22Rv1 (cell line): ENCODE results near the gene ISOC2.
"Not testable (repeated sequence)": the region's sequence is repeated elsewhere in the genome, so short reads cannot be mapped to it uniquely, and the experiment has no call there.

Experiments
- H3K27ac ChIP-seq: fragments of 450-650 bp; 2 replicates; pipeline ENCODE4 v1.5.1; 2017
- ZFX ChIP-seq: fragments of 450-650 bp; IDR thresholded peaks from 2 replicates; pipeline ENCODE4 v1.6.1; 2017; ENCODE audit warnings: antibody characterized with exemption, borderline replicate concordance
- TF ChIP-seq, protein P1 (sequence below): fragments of 450-650 bp; IDR thresholded peaks from 2 replicates; pipeline ENCODE4 v1.5.1; 2017; ENCODE audit warnings: mild to moderate bottlenecking

Gene ISOC2

DNA sequence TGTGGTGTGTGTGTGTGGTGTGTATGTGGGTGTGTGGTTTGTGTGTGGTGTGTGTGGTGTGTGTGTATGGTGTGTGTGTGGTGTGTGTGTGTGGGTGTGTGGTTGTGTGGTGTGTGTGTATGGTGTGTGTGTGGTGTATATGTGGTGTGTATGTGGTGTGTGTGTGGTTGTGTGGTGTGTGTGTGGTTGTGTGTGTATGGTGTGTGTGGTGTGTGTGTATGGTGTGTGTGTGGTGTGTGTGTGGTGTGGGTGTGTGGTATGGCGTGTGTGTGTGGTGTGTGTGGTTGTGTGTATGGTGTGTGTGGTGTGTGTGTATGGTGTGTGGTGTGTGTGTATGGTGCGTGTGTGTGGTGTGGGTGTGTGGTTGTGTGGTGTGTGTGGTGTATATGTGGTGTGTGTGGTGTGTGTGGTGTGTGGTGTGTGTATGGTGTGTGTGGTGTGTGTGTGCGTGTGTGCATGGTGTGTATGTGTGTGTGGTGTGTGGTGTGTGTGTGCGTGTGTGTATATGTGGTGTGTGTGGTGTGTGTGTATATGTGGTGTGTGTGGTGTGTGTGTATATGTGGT, 27.0 kb downstream of the ISOC2 start:
- TF ChIP-seq, protein P1, sequence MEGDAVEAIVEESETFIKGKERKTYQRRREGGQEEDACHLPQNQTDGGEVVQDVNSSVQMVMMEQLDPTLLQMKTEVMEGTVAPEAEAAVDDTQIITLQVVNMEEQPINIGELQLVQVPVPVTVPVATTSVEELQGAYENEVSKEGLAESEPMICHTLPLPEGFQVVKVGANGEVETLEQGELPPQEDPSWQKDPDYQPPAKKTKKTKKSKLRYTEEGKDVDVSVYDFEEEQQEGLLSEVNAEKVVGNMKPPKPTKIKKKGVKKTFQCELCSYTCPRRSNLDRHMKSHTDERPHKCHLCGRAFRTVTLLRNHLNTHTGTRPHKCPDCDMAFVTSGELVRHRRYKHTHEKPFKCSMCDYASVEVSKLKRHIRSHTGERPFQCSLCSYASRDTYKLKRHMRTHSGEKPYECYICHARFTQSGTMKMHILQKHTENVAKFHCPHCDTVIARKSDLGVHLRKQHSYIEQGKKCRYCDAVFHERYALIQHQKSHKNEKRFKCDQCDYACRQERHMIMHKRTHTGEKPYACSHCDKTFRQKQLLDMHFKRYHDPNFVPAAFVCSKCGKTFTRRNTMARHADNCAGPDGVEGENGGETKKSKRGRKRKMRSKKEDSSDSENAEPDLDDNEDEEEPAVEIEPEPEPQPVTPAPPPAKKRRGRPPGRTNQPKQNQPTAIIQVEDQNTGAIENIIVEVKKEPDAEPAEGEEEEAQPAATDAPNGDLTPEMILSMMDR = no peak
- no peak for TF ChIP-seq ZFX
- H3K27ac ChIP-seq = no peak overlapping the region

DNA sequence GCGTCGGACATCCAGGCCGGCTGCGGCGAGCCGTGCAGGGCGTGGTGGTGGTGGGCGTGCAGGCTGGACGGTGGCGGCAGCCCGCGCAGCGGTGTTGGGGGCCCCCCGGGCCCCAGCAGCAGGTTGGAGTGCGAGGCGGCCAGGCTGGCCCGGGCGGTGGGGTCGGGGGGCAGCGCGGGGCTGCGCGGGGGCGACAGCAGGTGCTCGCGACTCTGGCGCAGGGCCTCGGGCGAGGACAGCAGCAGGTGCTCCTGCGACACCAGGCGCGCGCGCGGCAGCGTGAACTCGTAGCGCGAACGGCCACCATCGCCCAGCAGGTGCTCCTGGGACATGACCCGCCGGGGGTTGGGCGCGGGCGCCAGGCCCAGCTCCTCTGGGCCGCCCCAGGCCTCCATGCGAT, 28.1 kb downstream of the ISOC2 start:
- H3K27ac ChIP-seq = no peak overlapping the region
- TF ChIP-seq, protein P1 = no peak
- TF ChIP-seq ZFX = no peak

DNA sequence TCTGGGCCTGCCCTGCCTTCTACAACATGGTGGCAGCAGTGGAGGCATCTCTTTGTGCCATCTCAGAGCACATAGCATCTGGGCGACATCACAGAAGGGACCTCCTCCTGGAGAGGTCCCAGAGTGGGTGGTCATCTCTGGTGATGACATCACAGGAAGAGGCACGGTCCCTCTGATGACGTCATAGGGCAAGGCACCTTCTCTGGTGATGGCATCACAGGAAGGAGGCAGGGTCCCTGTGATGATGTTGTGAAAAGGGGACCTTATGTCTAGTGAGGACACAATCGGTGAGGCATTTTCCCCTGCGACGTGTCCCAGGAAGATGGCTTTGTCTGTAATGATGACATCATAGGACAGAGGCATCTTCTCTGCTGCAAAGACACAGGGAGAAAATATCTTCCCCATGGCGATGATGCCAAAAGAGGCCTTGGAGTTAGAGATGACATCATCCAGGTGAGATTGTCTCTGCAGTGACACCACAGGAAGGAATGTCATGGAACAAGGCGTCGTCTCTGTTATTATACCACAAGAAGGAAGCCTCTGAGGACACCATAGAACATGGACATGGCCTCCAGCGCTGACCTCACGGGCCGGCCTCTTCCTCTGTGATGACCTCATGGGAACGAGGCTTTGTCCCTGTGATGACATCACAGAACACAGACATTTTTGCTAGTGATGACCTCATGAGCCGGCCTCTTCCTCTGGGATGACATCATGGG, 29.0 kb downstream of the ISOC2 start:
- H3K27ac ChIP-seq = no peak overlapping the region
- TF ChIP-seq ZFX = no peak

DNA sequence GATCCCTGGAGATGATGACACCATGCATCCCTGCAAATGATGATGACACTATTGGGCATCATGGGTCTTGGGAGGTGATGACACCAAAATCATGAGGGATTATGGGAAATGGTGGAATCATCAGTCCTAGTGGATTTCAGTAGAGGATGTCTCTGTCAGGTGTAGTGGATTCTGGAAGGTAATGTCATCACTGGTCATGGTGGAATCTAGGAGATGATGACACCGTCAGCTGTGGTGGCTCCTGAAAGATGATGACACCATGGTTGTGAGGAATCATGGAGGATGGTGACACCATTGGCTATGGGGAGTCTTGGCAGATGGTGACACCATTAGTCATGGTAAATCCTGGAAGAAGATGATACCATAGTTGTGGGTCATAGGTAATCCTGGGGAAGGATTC, 30.3 kb downstream of the ISOC2 start:
- no peak overlapping the region for H3K27ac ChIP-seq
- TF ChIP-seq ZFX = no peak
- TF ChIP-seq, protein P1 = no peak

DNA sequence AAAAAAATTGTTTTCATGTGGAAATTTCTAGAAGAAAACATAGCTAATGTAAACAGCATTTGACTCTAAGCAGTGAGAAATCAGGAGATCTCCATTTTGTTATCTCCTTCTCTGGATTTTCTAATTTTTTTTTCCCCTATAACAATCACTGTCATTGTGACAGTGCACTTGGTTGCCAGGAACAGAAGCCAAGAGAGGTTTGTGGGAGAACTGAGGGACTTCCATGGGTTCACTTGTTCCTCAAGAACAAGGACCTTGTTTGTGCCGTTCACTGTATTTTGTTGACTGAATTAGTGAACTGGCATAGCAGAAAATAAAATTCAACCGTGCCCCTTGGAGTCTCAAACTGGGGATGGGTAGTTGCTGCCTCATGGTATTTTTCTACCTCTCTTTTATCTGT, 35.4 kb downstream of the ISOC2 start:
- no peak overlapping the region for H3K27ac ChIP-seq
- TF ChIP-seq, protein P1 = no peak
- no peak for TF ChIP-seq ZFX

DNA sequence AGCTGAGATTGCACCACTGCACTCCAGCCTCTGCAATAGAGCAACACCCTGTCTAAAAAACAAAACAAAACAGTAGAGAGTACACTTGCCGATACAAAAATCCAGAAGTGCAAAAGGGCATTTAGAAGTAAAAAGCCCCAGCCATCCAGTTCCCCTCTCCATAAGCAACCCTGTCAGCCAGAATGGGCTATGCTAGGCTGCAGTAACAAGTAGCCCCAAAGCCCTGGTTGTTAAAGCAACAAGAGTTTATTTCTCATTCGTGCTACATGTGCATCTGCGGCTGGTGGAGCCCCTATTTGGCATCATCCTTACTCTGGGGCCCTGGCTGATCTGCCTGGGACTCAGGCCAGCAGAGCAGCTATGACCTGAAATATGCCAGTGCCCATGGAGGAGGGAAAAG, 36.9 kb downstream of the ISOC2 start:
- H3K27ac ChIP-seq = no peak overlapping the region
- TF ChIP-seq, protein P1 = no peak
- no peak for TF ChIP-seq ZFX

DNA sequence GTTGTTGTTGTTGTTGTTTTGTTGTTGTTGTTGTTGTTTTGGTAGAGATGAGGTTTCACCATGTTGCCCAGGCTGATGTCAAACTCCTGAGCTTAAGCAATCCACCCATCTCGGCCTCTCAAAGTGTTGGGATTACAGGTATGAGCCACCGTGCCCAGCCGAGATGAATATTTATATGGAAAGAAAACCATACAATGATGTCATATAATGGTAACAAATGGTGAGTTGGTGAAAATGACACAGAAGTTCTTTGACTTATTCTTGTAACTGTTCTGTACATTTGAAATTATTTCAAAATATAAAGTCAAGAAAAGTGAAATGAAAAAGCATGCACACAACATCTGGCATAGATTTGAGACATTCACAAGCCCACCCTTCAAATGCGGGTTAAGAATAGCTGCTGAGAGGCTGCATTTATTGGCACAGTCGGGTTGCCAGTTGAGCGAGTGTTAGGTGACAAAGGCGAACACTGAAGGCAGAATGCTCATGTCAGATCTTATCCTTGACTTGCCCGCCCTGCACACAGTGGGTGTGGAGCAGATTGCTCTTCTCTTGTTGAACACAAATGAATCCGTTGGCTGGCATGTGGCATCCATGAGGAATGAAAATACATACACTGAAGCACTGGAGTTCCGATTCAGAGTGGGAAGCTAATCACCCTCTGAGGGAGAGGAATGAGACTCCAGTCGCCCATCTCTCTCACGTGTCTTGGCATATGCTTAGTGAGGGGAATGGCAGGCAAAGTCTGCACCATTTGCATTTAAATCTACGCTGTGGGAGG, 38.0 kb downstream of the ISOC2 start:
- TF ChIP-seq, protein P1 = no peak
- no peak for TF ChIP-seq ZFX
- H3K27ac ChIP-seq = no peak overlapping the region

DNA sequence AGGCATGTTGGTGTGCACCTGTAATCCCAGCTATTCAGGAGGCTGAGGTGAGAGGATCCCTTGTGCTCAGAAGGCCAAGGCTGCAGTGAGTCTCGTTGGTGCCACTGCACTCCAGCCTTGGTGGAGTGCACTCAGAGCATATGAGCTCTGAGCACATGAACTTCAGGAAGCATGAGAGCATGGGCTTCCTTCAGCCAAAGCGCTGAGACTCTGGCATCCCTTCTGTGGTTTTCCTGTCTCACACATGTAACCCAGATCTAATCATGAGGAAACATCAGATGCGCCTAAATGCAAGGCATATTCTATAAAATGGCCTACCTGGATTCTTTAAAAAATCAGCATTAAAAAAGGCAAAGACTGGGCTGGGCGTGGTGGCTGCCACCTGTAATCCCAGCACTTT, 40.2 kb downstream of the ISOC2 start:
- H3K27ac ChIP-seq = not testable (repeated sequence)
